Body of pancreas (tissue), 4 donors: ENCODE measurements around the gene ATRNL1. TPM values are rescaled to one million over a fixed set of nuclear protein-coding genes. Genes with fewer than 3 reads are reported as not detected.

Source experiments
- ATAC-seq: fragments of 150-250 bp; one replicate; pipeline ENCODE4 v1.9.1; 2016
- DNase-seq, 4 donors: peaks; one replicate each; pipeline ENCODE4 v3.0.0-alpha.2; 2019
- H3K27ac ChIP-seq, 4 donors: fragments of 200-600 bp; sonication (generic); 1 replicate in 3 of 4; 2 replicates in 1 of 4; pipeline versions ENCODE4 v1.5.1 to v1.6.1; 2016 to 2019; ENCODE audit warnings: mild to moderate bottlenecking in 1 of 4, mixed read lengths in 1 of 4, moderate library complexity in 1 of 4
- H3K27me3 ChIP-seq, 2 donors: fragments of 200-600 bp; sonication (generic); one replicate each; pipeline ENCODE4 v1.6.0; 2016; ENCODE audit warnings: mild to moderate bottlenecking in 1 of 2
- H3K36me3 ChIP-seq, 2 donors: fragments of 200-600 bp; sonication (generic); replicated peaks in 1 of 2; 2 replicates each; pipeline ENCODE4 v1.5.1; 2016; ENCODE audit warnings: low read depth in 2 of 2; ENCODE audit not compliant: insufficient read depth in 1 of 2
- H3K4me1 ChIP-seq: fragments of 200-600 bp; sonication (generic); one replicate; pipeline ENCODE4 v1.6.0; 2016
- H3K4me3 ChIP-seq, 2 donors: fragments of 200-600 bp; sonication (generic); 1 replicate in 1 of 2; 2 replicates in 1 of 2; pipeline ENCODE4 v1.5.1; 2016 to 2019
- H3K9me3 ChIP-seq, 3 donors: fragments of 200-600 bp; sonication (generic); 1 replicate in 2 of 3; 2 replicates in 1 of 3; pipeline ENCODE4 v1.5.1; 2016
- POLR2A ChIP-seq, 3 donors: fragments of 450-650 bp; IDR thresholded peaks; one replicate each; pipeline ENCODE4 v1.6.1; 2016; ENCODE audit warnings: antibody characterized with exemption in 3 of 3, mild to moderate bottlenecking in 2 of 3
- WGBS, 2 donors: methylation state at CpG; one replicate each; pipeline ENCODE4 v1.1.5; 2017; 5-methylcytosine and 5-hydroxymethylcytosine counted together
- intact Hi-C: fragments of 100-400 bp; cut with DNase I; formaldehyde crosslinking; loops from one replicate; pipeline ENCODE4 v1.15.1; 2023
- total RNA-seq, 2 donors: library from RNA; depleted of rRNA; stranded (reverse); fragments of >200 nt; gene quantifications; one replicate each; pipeline ENCODE4 v1.1.0, GENCODE V29; 2016
- TF ChIP-seq, protein P1 (sequence below), 7 experiments: fragments of 450-650 bp in 4 of 7; fragments of 200-600 bp in 3 of 7; sonication (generic) in 3 of 7; IDR thresholded peaks; one replicate each; pipeline ENCODE4 v1.5.1; 2016 to 2019; ENCODE audit warnings: antibody characterized with exemption in 7 of 7

ATRNL1 gene
- total RNA-seq, 2 donors from 2014 or later: 3.0 to 6.5 TPM

GRCh38 chr10:115107830-115108229, 14.7 kb downstream of the ATRNL1 start:
- Histone ChIP-seq H3K9me3 (no peaks in the 10 kb centered on the region), H3K36me3 (no peaks in the 10 kb centered on the region), H3K4me3 (no peak overlapping the region), H3K27me3 (no peaks in the 10 kb centered on the region), H3K4me1 (no peaks in the 10 kb centered on the region), H3K27ac (no peak overlapping the region)
- intact Hi-C loops: no loop called here
- TF ChIP-seq, protein P1, sequence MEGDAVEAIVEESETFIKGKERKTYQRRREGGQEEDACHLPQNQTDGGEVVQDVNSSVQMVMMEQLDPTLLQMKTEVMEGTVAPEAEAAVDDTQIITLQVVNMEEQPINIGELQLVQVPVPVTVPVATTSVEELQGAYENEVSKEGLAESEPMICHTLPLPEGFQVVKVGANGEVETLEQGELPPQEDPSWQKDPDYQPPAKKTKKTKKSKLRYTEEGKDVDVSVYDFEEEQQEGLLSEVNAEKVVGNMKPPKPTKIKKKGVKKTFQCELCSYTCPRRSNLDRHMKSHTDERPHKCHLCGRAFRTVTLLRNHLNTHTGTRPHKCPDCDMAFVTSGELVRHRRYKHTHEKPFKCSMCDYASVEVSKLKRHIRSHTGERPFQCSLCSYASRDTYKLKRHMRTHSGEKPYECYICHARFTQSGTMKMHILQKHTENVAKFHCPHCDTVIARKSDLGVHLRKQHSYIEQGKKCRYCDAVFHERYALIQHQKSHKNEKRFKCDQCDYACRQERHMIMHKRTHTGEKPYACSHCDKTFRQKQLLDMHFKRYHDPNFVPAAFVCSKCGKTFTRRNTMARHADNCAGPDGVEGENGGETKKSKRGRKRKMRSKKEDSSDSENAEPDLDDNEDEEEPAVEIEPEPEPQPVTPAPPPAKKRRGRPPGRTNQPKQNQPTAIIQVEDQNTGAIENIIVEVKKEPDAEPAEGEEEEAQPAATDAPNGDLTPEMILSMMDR (IDR thresholded peaks at IDR 0.05): no peak
- TF ChIP-seq POLR2A (IDR thresholded peaks at IDR 0.05): no peak
- ATAC-seq (no peak), DNase-seq (no peak)
- WGBS, 2 donors: 90% methylated on average over 3 of the region's 3 CpGs

DNA sequence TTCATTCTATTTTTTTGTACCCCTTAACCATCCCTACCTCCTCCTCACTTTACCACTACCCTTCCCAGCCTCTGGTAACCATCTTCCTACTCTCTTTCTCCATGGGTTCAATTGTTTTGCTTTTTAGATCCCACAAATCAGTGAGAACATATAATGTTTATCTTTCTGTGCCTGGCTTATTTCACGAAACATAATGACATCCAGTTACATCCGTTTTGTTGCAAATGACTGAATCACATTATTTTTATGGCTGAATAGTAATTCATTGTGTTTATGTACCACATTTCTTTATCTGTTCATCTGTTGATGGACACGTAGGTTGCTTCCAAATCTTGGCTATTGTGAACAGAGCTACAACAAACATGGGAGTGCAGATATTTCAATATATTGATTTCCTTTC, 24.1 kb downstream of the ATRNL1 start:
- ATAC-seq (no peak), DNase-seq (no peak)
- no peak overlapping the region for H3K4me3 ChIP-seq
- no peaks in the 10 kb centered on the region for H3K36me3 ChIP-seq
- intact Hi-C loops: no loop called here
- no peaks in the 10 kb centered on the region for H3K4me1 ChIP-seq
- no peaks in the 10 kb centered on the region for H3K9me3 ChIP-seq
- no peak overlapping the region for H3K27ac ChIP-seq
- TF ChIP-seq POLR2A (IDR thresholded peaks at IDR 0.05): no peak
- TF ChIP-seq, protein P1 (IDR thresholded peaks at IDR 0.05): no peak
- no peaks in the 10 kb centered on the region for H3K27me3 ChIP-seq
- WGBS, 2 donors: 77 to 83% methylated on average over 3 of the region's 3 CpGs

- 74 to 78% methylated on average over 1 of the region's 1 CpG for WGBS, 2 donors
- ATAC-seq (no peak), DNase-seq (no peak)
- Histone ChIP-seq H3K27ac (no peak overlapping the region), H3K36me3 (no peaks in the 10 kb centered on the region), H3K4me1 (no peaks in the 10 kb centered on the region), H3K9me3 (no peaks in the 10 kb centered on the region), H3K4me3 (no peak overlapping the region), H3K27me3 (no peaks in the 10 kb centered on the region)
- intact Hi-C loops: no loop called here
- no peak for TF ChIP-seq POLR2A (IDR thresholded peaks at IDR 0.05)
- TF ChIP-seq, protein P1 (IDR thresholded peaks at IDR 0.05): no peak
Measured at GRCh38 chr10:115118346-115118745, 25.2 kb downstream of the ATRNL1 start.

GRCh38 chr10:115125505-115125904, 32.3 kb downstream of the ATRNL1 start:
- H3K36me3 ChIP-seq: no peaks in the 10 kb centered on the region
- H3K27me3 ChIP-seq: no peaks in the 10 kb centered on the region
- TF ChIP-seq, protein P1 (IDR thresholded peaks at IDR 0.05): no peak
- TF ChIP-seq POLR2A (IDR thresholded peaks at IDR 0.05): no peak
- H3K9me3 ChIP-seq: no peaks in the 10 kb centered on the region
- intact Hi-C loops: loop anchor here (5.0 kb wide), 1 partner anchor 248 kb away; no protein-coding TSS in a partner anchor
- H3K4me3 ChIP-seq: no peak overlapping the region
- no peaks in the 10 kb centered on the region for H3K4me1 ChIP-seq
- no peak for DNase-seq
- 74 to 76% methylated on average over 4 of the region's 4 CpGs for WGBS, 2 donors
- ATAC-seq: no peak
- no peak overlapping the region for H3K27ac ChIP-seq

DNA sequence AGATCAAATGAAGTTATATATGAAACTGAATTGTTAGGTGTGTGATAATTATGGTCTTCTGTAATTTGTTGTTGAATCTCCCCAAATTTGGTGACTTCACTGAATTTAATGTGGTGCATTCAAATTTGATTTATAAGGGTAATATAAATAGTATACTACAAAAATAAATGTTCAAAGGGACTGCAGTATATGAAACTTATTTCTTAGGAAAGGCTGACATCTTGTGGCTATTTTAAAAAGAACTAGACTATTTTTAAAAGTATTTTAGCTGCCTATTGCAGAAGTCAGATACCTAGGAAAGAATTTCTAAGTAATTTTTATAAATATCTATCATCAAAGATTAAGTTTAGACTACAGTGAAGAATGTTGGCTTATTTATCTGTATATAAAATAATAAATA, 36.6 kb downstream of the ATRNL1 start:
- intact Hi-C loops: loop anchor here (5.0 kb wide), 1 partner anchor 252 kb away; no protein-coding TSS in a partner anchor
- H3K4me1 ChIP-seq: no peaks in the 10 kb centered on the region
- ATAC-seq (no peak), DNase-seq (no peak)
- TF ChIP-seq, protein P1 (IDR thresholded peaks at IDR 0.05): peak in 6 of 7 experiments; percentile 34 to 56 (median 50)
- TF ChIP-seq POLR2A (IDR thresholded peaks at IDR 0.05): no peak
- no peaks in the 10 kb centered on the region for H3K9me3 ChIP-seq
- no peaks in the 10 kb centered on the region for H3K36me3 ChIP-seq
- H3K4me3 ChIP-seq: no peak overlapping the region
- no peak overlapping the region for H3K27ac ChIP-seq
- H3K27me3 ChIP-seq: no peaks in the 10 kb centered on the region
